Tibial nerve (tissue), 4 donors: Measurements from ENCODE around the gene NCOA7. TPM values are rescaled to one million over a fixed set of nuclear protein-coding genes. Genes with fewer than 3 reads are reported as not detected.
A peak's percentile ranks its signal among the peaks of the same experiment; 100 is the strongest.

ENCODE experiments used
- DNase-seq, 2 donors: peaks; one replicate each; pipeline ENCODE4 v3.0.0-alpha.2; 2019; ENCODE audit warnings: low spot score in 2 of 2
- H3K27ac ChIP-seq, 4 donors: fragments of 200-600 bp; sonication (generic) in 3 of 4; one replicate each; pipeline ENCODE4 v1.5.1; 2017 to 2019; ENCODE audit warnings: mild to moderate bottlenecking in 1 of 4
- H3K27me3 ChIP-seq, 2 donors: fragments of 200-600 bp; sonication (generic) in 1 of 2; one replicate each; pipeline versions ENCODE4 v1.5.1 to v1.6.0; 2017 to 2019
- H3K36me3 ChIP-seq, 3 donors: fragments of 200-600 bp; sonication (generic); one replicate each; pipeline ENCODE4 v1.5.1; 2018 to 2019
- H3K4me1 ChIP-seq, 4 donors: fragments of 200-600 bp; sonication (generic) in 3 of 4; one replicate each; pipeline ENCODE4 v1.5.1; 2017 to 2019
- H3K4me3 ChIP-seq, 4 donors: fragments of 200-600 bp; sonication (generic) in 3 of 4; one replicate each; pipeline ENCODE4 v1.5.1; 2017 to 2019; ENCODE audit warnings: mild to moderate bottlenecking in 1 of 4, moderate library complexity in 1 of 4
- H3K9me3 ChIP-seq, 4 donors: fragments of 200-600 bp; sonication (generic) in 3 of 4; one replicate each; pipeline ENCODE4 v1.5.1; 2017 to 2019
- EP300 ChIP-seq, 2 donors: sonication (generic); formaldehyde crosslinking; IDR thresholded peaks; one replicate each; pipeline ENCODE4 v1.6.1; 2017; ENCODE audit warnings: antibody characterized with exemption in 2 of 2, mild to moderate bottlenecking in 1 of 2
- POLR2A ChIP-seq, 2 donors: fragments of 450-650 bp; IDR thresholded peaks; one replicate each; pipeline ENCODE4 v1.6.1; 2017; ENCODE audit warnings: antibody characterized with exemption in 2 of 2, mild to moderate bottlenecking in 2 of 2, moderate library complexity in 2 of 2
- WGBS, 2 donors: methylation state at CpG; one replicate each; pipeline ENCODE4 v1.1.5; 2018; 5-methylcytosine and 5-hydroxymethylcytosine counted together
- total RNA-seq, 4 donors: library from RNA; depleted of rRNA; stranded (reverse); fragments of >200 nt; gene quantifications; one replicate each; pipeline ENCODE4 v1.1.0, GENCODE V29; 2016
- TF ChIP-seq, protein P1 (sequence below), 5 experiments: fragments of 200-600 bp in 3 of 5; fragments of 450-650 bp in 2 of 5; sonication (generic) in 3 of 5; IDR thresholded peaks; one replicate each; pipeline ENCODE4 v1.5.1; 2016 to 2019; ENCODE audit warnings: antibody characterized with exemption in 5 of 5, mild to moderate bottlenecking in 3 of 5, moderate library complexity in 2 of 5

Gene NCOA7
- total RNA-seq, 4 donors from 2014 or later = 38.7 to 86.7 (median 59.7) TPM

- no peaks in the 10 kb centered on the region for H3K9me3 ChIP-seq
- H3K36me3 ChIP-seq = no peaks in the 10 kb centered on the region
- H3K27ac ChIP-seq = no peak overlapping the region
- H3K4me1 ChIP-seq = peaks cover 0 to 20% (median 0%) of the 10 kb centered on the region in 4 donors
- 74 to 80% methylated on average over 6 of the region's 6 CpGs for WGBS, 2 donors
- H3K27me3 ChIP-seq = no peaks in the 10 kb centered on the region
- TF ChIP-seq, protein P1, sequence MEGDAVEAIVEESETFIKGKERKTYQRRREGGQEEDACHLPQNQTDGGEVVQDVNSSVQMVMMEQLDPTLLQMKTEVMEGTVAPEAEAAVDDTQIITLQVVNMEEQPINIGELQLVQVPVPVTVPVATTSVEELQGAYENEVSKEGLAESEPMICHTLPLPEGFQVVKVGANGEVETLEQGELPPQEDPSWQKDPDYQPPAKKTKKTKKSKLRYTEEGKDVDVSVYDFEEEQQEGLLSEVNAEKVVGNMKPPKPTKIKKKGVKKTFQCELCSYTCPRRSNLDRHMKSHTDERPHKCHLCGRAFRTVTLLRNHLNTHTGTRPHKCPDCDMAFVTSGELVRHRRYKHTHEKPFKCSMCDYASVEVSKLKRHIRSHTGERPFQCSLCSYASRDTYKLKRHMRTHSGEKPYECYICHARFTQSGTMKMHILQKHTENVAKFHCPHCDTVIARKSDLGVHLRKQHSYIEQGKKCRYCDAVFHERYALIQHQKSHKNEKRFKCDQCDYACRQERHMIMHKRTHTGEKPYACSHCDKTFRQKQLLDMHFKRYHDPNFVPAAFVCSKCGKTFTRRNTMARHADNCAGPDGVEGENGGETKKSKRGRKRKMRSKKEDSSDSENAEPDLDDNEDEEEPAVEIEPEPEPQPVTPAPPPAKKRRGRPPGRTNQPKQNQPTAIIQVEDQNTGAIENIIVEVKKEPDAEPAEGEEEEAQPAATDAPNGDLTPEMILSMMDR (IDR thresholded peaks at IDR 0.05) = no peak
- no peak for TF ChIP-seq POLR2A (IDR thresholded peaks at IDR 0.05)
- peak in 1 of 2 donors; percentile 58 for TF ChIP-seq EP300 (IDR thresholded peaks at IDR 0.05)
- no peak overlapping the region for H3K4me3 ChIP-seq
- no peak for DNase-seq
Observed at GRCh38 chr6:125867483-125867942, 76.8 kb downstream of the NCOA7 start.

- Histone ChIP-seq H3K9me3 (no peaks in the 10 kb centered on the region), H3K27me3 (no peaks in the 10 kb centered on the region), H3K4me1 (peaks cover 0 to 22% (median 0%) of the 10 kb centered on the region in 4 donors), H3K36me3 (no peaks in the 10 kb centered on the region), H3K4me3 (no peak overlapping the region), H3K27ac (no peak overlapping the region)
- WGBS, 2 donors = 75 to 76% methylated on average over 2 of the region's 2 CpGs
- TF ChIP-seq POLR2A (IDR thresholded peaks at IDR 0.05) = no peak
- TF ChIP-seq, protein P1 (IDR thresholded peaks at IDR 0.05) = no peak
- TF ChIP-seq EP300 (IDR thresholded peaks at IDR 0.05) = no peak
- DNase-seq = no peak
Observed at GRCh38 chr6:125868252-125868651, 77.5 kb downstream of the NCOA7 start.

GRCh38 chr6:125868678-125869395, 78.1 kb downstream of the NCOA7 start:
- H3K27me3 ChIP-seq = no peaks in the 10 kb centered on the region
- no peaks in the 10 kb centered on the region for H3K36me3 ChIP-seq
- peaks cover 0 to 22% (median 0%) of the 10 kb centered on the region in 4 donors for H3K4me1 ChIP-seq
- no peaks in the 10 kb centered on the region for H3K9me3 ChIP-seq
- WGBS, 2 donors = 68 to 72% methylated on average over 5 of the region's 5 CpGs
- no peak for DNase-seq
- no peak overlapping the region for H3K27ac ChIP-seq
- TF ChIP-seq, protein P1 (IDR thresholded peaks at IDR 0.05) = no peak
- no peak overlapping the region for H3K4me3 ChIP-seq

DNA sequence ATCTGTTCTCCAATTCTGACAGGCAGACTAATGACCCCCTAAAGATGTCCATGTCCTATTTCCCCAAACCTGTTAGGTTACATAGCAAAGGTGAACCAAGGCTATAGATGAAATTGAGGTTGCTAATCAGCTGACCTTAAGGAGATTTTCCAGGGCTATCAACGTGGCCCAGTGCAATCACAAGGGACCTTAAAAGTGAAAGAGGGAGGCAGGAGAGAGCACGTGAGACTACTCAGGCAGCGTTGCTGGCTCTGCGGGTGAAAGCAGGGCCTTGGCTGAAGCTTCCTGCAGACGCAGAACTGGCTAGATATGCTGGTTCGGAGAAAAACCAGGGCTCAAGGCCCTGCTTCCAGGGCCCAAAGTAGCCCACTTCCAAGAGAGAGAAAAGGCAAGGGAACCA, 78.7 kb downstream of the NCOA7 start:
- 83 to 88% methylated on average over 6 of the region's 6 CpGs for WGBS, 2 donors
- no peak overlapping the region for H3K27ac ChIP-seq
- TF ChIP-seq POLR2A (IDR thresholded peaks at IDR 0.05) (no peak), EP300 (IDR thresholded peaks at IDR 0.05) (no peak)
- TF ChIP-seq, protein P1 (IDR thresholded peaks at IDR 0.05) = no peak

GRCh38 chr6:125871365-125871764, 80.6 kb downstream of the NCOA7 start:
- DNase-seq = no peak
- TF ChIP-seq EP300 (IDR thresholded peaks at IDR 0.05) = no peak
- no peak for TF ChIP-seq POLR2A (IDR thresholded peaks at IDR 0.05)

More for the DNA sequence above, 78.7 kb downstream of the NCOA7 start:
- Histone ChIP-seq H3K27me3 (no peaks in the 10 kb centered on the region), H3K9me3 (no peaks in the 10 kb centered on the region), H3K36me3 (no peaks in the 10 kb centered on the region), H3K4me3 (no peak overlapping the region), H3K4me1 (peaks cover 0 to 22% (median 0%) of the 10 kb centered on the region in 4 donors)
- DNase-seq = no peak

More at GRCh38 chr6:125871365-125871764, 80.6 kb downstream of the NCOA7 start:
- H3K4me1 ChIP-seq = peaks cover 0 to 22% (median 0%) of the 10 kb centered on the region in 4 donors
- H3K27ac ChIP-seq = no peak overlapping the region
- H3K4me3 ChIP-seq = no peak overlapping the region
- H3K27me3 ChIP-seq = no peaks in the 10 kb centered on the region
- no peaks in the 10 kb centered on the region for H3K9me3 ChIP-seq
- H3K36me3 ChIP-seq = peaks cover 0 to 15% (median 0%) of the 10 kb centered on the region in 3 donors
